GM18873 (cell line): ENCODE data around the gene IDI1.
A peak's percentile ranks its signal among the peaks of the same experiment; 100 is the strongest.
"Not testable (repeated sequence)": the region's sequence is repeated elsewhere in the genome, so short reads cannot be mapped to it uniquely, and the experiment has no call there.

Source experiments
- ATAC-seq: cut with Tn5 transposase; IDR thresholded peaks from one replicate; pipeline ENCODE4 v1.9.1; 2021; ENCODE audit warnings: mild to moderate bottlenecking, moderate library complexity, moderate number of reproducible peaks; ENCODE audit not compliant: unreplicated experiment, low FRiP score

Gene IDI1

GRCh38 chr10:1037098-1037497 lies 11.8 kb downstream of the IDI1 start:
- ATAC-seq = no peak

- peak; percentile 81 for ATAC-seq
These were observed 12.6 kb downstream of the IDI1 start for GRCh38 chr10:1036341-1036791.

- no peak for ATAC-seq
These were observed 13.7 kb downstream of the IDI1 start for GRCh38 chr10:1035201-1035600.

- no peak for ATAC-seq
These were observed 14.2 kb downstream of the IDI1 start for GRCh38 chr10:1034758-1035157.

- no peak for ATAC-seq
These were observed 15.3 kb downstream of the IDI1 start for GRCh38 chr10:1033601-1034000.

- ATAC-seq = no peak
These were observed 19.1 kb downstream of the IDI1 start for GRCh38 chr10:1029838-1030237.

GRCh38 chr10:1026578-1026977 lies 22.3 kb downstream of the IDI1 start:
- ATAC-seq = no peak

- no peak for ATAC-seq
These were observed 23.2 kb downstream of the IDI1 start, which contains the start of gene IDI2 for GRCh38 chr10:1025683-1026082. Gene IDI2, minus strand, starts transcription at chr10:1025859. Its CDS starts 1,136 bp downstream, at chr10:1024723.

GRCh38 chr10:1024103-1024502 lies 24.8 kb downstream of the IDI1 start:
- ATAC-seq = no peak

GRCh38 chr10:1022413-1022812 lies 26.5 kb downstream of the IDI1 start:
- ATAC-seq = no peak

- ATAC-seq = no peak
These were observed 28.0 kb downstream of the IDI1 start for GRCh38 chr10:1020958-1021357.

GRCh38 chr10:1020460-1020859 lies 28.5 kb downstream of the IDI1 start:
- no peak for ATAC-seq

- ATAC-seq = no peak
These were observed 29.6 kb downstream of the IDI1 start for GRCh38 chr10:1019362-1019761.

GRCh38 chr10:1015688-1016087 lies 33.2 kb downstream of the IDI1 start:
- no peak for ATAC-seq

- ATAC-seq = no peak
These were observed 37.2 kb downstream of the IDI1 start for GRCh38 chr10:1011696-1012095.

- ATAC-seq = no peak
These were observed 38.2 kb downstream of the IDI1 start for GRCh38 chr10:1010703-1011102.

GRCh38 chr10:1009947-1010346 lies 39.0 kb downstream of the IDI1 start:
- ATAC-seq = not testable (repeated sequence)

GRCh38 chr10:1009071-1009494 lies 39.8 kb downstream of the IDI1 start:
- ATAC-seq = no peak

- ATAC-seq = no peak
These were observed 41.3 kb downstream of the IDI1 start for GRCh38 chr10:1007583-1007982.

- ATAC-seq = no peak
These were observed 42.3 kb downstream of the IDI1 start for GRCh38 chr10:1006573-1006972.

GRCh38 chr10:1003884-1004670 lies 44.8 kb downstream of the IDI1 start:
- no peak for ATAC-seq

GRCh38 chr10:1002425-1003006 lies 46.4 kb downstream of the IDI1 start:
- no peak for ATAC-seq
